ENCODE measurements around the gene MLST8.

MLST8 gene

DNA sequence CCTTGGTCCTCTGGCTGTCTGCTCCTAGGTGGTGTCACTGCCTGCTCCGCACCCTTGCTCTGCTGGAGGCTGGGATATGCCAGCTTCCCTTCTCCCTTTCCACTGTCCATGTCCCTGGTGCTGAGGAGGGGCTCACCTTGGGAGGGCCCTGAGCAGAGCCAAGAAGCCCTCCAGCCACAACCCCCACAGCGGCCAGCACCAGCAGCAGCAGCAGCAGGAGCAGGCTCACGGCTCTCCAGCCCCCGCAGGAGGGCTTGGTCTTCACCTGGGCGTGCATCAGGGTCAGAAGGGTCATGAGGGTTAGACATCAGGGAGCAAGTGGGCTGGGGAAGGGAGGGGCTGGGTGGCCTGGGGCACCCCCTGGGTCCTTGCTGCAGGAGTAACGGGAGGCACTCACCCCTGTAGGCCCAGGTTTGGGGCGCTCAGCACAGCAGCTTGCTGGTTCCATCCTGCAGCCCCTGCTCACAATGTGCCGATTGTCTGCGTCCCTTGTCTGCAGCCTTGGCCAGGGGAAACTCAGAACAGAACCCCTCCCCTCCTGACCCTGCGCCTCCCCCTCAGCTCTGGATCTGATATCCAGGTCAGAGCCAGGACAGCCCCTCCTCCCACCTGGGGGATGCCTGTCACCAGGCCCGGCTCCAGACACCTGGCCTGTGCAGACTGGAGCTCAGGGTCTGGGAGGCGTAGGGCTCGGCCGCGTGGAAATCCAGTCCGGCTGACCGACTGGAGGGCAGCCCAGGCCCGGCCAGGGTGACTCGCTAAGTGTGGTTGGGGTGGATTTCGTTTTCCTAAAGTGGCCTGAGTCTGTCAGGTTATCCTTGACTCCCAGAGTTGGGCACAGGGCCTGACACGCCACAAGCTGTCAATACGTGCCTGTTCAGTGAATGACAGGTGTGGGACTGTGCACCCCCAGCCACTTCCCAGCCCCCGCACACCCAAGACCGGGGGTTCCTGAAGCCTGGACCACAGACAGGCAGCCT lies 5.4 kb downstream of the MLST8 start, which contains the start of gene BRICD5:
Gene BRICD5 (minus strand): TSS at position 478 of the 980 bp plus-strand sequence. CDS start 30 bp downstream, at position 448.
- DNase-seq = no peak

DNA sequence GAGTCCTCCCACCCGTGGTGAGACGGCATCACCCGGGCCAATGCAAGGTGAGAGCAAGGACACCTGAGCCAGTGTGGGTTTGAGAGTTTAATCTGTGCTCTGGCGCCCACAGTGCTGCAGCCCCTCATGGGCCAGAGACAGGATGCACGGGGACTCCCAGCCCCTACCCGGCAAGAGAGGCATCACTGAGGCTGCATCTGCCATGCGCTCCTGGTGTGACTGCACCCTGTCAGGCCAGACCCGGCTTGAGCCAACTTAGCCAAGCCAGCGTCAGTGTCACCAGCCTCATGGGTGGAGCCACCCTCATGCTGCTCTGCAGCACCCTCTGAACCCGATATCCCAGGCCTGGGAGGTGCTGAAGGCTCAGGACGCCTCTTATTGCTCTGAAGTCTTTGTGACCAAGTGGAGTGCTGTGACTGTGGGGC lies 6.7 kb downstream of the MLST8 start:
- no peak for DNase-seq

DNA sequence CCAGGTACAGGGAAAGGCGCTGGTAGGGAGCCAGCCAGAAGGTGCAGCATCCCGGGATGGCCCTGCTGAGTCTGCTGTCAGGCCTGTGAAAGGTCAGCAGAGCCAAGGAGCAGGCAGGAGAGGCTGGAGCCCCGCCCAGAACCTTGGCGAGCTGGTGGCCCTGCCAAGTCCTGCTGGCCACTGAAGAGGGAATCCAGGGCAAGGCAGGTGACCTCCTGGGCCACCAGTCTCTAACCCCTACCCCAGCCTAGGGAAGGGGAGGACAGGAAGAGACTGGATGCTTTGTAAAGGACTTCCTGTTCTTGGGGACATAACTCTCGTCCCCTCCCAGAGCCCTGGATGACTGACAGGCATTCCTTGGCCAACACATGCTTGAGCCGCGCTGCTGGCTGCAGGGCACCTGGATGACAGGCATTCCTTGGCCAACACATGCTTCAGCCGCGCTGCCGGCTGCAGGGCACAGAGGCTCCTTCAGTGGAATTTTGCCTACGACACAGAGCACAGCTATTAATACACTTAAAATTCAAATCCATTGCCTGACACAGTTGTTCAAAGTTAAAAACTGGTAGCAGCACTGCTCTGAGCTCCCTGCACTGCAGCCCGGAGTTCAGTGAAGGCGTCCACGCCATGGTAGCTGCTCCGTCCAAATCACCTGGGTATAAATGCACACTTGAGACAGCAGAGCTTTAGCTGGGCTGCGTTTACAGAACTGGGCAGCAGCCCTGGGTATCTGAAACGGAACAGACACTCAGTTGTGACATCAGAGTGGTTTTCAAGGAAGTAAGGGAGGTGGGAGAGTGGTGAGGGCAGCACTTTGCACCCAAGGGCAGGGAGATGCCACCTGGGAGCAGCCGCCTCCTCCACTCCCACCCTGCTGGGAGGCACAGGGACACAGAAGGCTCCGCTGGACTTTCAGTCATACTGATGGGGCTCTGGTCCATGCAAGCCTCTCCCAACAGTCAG lies 7.4 kb downstream of the MLST8 start:
- no peak for DNase-seq

DNA sequence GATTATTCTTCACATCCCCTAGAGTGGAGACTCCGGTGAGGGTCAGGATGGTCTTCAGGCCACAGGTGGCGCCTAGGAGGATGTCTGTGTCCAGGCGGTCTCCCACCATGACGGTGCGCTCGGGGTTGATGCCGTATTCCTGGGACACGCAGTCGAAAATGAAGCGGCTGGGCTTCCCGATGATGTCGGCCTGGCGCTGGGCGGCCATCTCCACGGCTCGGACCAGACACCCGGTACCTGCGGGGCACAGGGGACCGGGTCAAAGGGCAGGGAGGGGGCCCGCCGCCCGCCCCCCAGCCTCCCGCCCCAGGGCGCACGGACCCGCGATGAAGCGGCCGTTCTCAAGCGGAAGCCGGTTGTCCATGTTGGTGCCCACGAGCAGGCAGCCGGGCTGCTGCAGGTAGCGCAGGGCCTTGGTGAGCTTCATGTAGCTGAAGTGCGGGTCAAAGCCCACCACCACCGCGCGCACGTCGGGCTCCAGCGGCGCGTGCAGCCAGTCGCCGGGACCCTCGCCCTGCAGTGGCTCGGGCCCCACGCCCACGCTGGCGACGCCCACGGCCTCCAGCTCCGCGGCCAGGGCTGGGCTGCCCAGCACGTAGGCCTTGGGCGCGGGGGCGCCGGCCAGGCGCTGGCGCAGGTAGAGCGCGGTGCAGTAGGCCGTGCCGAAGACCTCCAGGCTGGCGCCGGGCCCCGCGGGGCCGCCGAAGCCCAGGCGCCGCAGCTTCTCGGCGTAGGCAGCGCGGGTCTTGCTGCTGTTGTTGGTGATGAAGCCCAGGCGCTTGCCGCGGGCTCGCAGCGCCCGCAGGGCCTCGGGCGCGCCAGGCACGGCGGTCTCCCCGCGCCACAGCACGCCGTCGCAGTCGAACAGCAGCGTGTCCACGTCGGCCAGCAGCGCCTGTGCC lies 8.8 kb downstream of the MLST8 start:
- DNase-seq = no peak

DNA sequence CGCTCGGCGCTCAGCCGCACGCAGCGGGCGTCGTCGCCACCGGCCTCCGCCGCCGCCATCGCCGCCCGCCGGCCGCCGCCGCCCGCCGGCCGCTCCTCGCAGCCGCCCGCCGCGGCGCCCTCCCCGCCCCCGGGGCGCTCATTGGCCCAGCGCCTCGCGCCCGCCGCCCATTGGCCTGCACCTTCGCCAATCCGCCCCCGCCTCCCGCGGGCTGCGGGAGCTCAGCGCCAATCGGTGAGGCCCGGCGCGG lies 9.4 kb downstream of the MLST8 start, which contains the start of gene PGP:
Gene PGP (minus strand): TSS at position 122 of the 250 bp plus-strand sequence. CDS start 63 bp downstream, at position 59.
- no peak for DNase-seq

DNA sequence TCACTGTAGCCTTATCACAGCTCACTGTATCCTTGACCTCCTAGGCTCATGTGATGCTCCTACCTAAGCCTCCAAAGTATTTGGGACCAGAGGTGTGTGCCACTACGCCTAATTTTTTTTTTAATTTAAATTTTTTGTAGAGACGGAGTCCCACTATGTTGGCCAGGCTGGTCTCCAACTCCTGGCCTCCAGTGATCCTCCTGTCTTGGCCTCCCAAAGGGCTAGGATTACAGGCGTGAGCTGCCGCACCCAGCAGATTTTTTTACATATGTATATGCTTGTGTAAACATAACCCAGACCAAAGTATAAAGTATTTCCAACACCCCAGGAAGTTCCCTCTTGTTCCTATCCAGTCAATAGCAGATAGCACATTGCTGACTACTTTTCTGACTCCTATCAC lies 11.1 kb downstream of the MLST8 start:
- no peak for DNase-seq

DNA sequence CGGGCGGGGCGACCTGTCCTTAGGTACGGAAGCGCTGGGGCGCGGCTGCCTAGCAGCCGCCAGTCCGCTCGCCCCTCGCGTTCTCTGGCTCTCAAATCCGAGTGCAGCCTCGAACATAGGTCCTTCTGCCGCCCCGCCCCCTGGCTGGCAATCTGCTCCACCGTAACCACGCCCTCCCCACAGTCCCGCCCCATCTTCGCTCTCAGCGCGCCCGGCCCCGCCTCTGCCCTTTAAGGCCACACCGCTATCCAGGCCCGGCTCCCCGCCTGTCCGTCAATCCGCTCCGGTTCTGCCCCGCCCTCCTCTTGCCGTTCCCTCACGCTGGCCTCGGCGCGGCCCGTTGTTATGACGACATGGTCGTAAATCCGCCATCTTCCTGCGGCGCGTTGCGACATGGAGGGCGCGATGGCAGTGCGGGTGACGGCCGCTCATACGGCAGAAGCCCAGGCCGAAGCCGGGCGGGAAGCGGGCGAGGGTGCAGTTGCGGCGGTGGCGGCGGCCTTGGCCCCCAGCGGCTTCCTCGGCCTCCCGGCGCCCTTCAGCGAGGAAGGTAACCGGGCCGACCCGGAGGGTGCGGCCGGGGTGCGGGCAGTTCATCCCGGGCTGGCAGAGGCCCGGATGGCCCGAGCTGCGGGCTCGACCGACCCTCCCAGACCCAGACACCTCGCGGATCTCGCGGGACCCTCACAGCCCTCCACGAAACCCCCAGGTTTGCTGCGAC lies 18.1 kb downstream of the MLST8 start, which contains the start of gene E4F1:
Gene E4F1 (plus strand): TSS at position 371 of the 721 bp plus-strand sequence. CDS start 23 bp downstream, at position 394.
- DNase-seq = peak; percentile 99 to 100

DNA sequence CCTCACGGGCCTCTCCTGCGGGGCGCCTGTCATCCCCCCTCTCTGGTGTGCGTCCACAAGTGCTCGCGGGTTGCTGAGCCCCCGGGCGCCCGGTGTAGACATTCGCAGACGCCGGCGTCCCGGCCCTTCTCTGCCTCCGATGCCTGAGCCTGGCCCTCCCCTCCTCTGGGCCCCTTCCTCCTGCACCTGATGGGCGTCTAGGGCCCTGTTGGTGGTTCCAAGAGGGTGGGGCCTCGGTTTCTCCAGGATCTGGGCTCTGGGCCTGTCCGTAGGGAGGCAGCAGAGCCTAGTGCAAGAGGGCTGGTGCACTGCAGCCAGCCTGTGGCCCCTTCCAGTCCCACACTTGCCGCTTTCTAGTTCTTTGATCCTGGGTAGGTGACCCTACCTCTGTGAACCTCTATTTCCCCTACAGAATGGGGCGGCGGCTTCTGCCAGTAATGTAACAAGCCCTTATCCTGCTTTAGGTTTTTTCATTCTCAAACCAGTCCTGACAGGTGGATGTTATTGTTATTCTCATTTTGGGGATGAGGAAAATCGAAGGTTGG lies 18.8 kb downstream of the MLST8 start:
- no peak for DNase-seq

DNA sequence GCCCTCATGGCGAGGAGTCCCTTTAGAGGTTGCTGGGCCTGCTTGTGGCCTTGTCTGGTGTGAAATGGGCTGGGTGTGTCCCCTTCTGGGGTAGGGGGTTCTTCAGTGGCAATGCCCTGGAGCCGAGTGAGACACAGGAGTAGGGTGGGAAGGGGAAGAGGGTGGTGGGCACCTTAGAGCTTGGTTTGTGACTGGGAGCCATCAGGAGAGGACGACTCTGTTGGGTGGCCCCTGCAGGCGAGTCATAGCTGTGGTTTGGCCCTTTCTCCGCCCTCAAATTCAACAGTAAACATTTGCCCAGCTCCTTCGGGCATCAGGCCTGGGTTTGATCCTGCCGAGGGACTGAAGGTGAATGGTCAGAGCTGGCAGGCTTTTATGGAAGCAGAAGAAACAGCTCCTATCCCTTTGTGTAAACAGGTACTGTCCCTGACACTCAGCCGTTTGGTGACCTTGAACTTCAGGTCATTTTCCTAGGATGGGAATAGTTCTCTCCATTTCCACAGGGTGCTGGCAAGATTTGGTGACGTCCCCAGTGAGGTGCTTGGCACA lies 21.1 kb downstream of the MLST8 start:
- DNase-seq = no peak

DNA sequence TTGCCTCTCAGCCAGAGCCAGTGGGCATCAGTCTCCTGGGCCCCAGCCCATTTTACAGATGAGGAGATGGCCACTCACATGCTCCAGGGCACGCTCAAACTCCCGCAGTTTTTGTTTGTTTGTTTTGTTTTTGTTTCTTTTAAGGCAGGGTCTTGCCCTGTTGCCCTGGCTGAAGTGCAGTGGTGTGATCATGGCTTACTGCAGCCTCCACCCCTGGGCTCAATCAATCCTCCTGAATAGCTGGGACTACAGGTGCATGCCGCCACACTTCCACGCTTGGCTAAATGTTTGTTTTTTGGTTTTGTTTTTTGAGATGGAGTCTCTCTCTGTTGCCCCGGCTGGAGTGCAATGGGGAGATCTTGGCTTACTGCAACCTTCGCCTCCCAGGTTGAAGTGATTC lies 21.7 kb downstream of the MLST8 start:
- DNase-seq = no peak

DNA sequence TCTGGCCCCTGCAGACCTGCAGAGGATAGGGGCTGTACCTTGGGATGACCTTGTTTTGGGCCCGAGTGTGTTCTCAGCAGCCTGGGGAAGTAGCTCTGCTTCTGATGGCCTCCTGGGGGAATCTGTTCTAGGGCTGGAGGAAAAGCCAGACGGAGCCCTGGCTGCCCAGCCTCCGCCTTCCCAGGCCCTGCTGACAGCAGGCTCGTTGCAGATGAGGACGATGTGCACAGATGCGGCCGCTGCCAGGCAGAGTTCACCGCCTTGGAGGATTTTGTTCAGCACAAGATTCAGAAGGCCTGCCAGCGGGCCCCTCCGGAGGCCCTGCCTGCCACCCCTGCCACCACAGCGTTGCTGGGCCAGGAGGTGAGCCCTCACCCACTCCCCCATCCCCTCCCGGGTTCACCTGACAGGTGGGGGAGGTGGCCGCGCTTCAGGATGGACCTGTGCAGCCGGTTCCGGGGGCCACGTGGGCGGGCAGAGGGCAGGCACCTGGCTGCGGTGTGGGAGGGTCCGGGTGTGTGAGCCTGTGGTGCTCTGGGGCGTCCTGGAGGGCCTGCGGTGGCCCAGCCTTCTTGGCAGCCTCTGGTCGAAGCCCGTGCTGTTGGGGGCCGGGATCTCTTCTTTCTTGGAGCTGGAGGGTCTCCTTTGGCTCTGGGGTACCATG lies 23.0 kb downstream of the MLST8 start:
- no peak for DNase-seq

DNA sequence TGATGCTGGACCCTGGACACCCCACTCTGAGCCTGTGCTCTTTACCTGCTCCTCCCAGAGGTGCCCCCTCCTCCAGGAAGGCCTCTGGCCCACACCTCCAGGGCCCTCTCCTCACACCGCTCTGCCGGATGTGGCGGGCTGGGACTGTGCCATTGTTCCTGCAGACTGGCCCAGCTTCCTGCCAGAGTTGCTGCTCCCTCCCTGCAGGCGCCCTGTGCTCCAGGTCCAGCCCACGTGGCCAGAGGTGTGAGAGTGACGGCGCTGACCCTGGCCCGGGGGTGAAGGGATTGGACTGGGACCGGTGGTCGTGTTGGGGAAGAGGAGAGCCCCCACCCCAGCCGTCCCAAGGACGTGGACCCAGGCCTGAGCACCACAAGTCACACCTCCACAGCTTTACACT lies 23.8 kb downstream of the MLST8 start:
- DNase-seq = no peak

DNA sequence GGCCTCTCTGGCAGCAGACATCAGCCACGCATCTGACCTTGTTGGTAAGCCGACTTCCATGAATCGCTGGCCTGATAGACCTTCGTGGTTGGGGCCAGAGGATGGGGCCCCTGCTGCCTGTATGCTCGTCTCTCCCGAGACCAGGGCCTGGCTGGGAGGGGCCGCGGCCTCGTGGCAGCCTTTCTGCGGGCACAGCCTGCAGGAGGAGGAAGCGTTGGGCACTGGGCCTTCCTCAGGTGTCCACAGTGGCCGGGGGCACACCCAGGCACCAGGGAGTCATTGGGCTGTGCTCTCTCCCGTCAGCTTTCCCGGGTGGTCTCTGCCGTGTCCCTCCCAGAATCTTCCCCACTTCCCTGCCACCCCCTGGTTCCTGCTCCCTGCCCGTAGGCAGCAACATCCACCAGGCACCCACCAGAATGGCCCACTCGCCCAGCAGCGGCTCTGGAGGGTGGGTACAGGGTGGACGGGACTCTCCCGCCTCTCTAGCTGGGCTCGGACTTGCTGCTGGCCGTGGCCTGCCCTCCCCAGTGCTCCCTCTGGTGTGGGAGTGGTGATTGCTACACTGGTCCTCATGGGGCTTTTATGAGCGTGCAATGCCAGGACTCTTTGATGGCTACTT lies 24.5 kb downstream of the MLST8 start:
- no peak for DNase-seq

DNA sequence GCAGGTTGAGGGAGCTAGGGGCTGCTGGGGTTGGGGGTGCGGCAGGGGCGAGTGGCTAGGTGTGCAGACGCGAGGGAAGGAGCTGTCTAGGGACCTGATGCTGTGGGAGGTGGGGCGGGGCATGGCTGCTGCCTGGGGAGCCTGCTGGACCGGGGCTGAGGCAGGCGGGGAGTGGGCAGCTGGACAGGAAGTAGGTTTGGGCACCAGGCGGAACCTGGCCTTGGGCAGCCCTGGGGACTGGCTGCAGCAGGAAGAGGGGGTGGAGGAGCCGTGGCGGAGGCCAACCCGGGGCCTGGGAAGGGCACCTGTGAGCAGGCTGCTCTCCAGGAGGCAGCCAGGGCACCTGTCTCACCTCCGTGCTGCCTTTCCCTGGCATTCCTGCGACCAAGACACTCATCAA lies 25.1 kb downstream of the MLST8 start:
- DNase-seq = no peak

DNA sequence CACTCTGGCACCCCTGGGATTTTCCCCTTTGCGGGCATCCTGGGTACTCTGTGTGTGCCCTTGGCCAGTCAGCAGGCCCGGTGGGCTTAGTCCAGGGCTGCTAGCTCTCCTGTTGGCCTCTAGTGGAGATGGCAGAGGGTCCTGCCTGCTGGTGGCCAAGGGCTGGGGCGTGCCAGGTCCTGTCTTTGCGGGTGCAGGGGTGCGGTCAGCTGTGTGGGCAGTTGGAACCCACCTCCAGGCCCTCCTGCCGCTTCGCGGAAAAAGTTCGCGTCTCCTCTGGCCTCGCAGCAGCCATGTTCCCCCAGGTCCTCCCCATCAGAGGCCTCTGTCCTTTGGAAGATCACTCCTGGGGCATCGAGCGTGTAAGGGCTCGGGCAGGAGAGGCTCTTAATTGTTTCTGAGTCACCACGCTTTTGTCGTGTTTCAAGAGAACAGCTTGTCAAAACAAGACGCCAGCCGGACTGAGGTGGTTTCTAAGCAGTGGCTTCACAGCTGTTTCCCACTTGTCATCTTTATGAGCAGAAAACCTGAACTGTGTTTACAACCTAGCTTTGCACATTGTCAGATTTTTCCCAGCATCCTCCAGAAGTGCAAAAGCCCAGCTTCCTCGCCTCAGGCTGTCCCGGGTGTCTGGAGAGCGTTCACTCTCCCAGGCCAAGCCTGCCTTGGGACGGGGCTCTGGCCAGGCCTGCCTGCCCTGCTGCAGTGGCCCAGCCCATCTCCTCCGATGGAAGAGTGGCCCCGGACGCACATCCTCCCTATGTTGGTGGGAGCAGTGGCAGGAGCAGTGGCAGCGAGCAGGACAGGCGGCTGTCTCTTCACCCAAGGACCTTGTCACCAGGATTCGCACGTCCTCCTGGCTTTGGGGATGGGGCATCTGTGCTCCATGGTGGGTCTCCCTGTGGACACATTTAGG lies 26.0 kb downstream of the MLST8 start:
- DNase-seq = no peak

DNA sequence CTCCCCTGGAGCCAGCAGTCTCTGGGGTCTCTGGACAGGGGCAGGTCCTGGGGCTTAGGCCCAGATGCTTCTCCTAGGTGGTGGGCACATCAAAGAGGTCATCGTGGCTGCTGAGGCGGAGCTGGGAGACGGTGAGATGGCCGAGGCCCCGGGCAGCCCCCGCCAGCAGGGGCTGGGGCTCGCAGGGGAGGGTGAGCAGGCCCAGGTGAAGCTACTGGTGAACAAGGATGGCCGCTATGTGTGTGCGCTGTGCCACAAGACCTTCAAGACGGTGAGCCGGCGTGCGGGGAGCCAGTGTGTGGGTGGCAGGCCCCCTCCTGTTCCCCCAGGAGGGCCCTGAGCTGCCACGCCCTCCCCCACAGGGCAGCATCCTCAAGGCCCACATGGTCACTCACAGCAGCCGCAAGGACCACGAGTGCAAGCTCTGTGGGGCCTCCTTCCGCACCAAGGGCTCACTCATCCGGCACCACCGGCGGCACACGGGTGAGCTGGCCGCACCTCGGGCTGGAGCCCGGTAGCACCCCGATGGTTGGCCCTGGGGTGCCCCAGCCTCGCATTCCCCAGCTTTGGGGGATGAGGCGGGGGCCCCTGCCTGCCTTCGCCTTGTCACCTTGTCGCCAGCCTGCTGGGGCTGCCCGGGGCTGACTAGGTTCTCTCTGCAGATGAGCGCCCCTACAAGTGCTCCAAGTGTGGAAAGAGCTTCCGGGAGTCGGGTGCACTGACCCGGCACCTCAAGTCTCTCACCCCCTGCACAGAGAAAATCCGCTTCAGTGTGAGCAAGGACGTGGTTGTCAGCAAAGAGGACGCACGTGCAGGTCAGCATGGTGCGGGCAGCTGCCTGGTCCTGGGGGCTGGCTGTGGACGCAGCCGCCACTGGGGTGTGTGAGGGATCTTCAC lies 27.1 kb downstream of the MLST8 start:
- DNase-seq = no peak

DNA sequence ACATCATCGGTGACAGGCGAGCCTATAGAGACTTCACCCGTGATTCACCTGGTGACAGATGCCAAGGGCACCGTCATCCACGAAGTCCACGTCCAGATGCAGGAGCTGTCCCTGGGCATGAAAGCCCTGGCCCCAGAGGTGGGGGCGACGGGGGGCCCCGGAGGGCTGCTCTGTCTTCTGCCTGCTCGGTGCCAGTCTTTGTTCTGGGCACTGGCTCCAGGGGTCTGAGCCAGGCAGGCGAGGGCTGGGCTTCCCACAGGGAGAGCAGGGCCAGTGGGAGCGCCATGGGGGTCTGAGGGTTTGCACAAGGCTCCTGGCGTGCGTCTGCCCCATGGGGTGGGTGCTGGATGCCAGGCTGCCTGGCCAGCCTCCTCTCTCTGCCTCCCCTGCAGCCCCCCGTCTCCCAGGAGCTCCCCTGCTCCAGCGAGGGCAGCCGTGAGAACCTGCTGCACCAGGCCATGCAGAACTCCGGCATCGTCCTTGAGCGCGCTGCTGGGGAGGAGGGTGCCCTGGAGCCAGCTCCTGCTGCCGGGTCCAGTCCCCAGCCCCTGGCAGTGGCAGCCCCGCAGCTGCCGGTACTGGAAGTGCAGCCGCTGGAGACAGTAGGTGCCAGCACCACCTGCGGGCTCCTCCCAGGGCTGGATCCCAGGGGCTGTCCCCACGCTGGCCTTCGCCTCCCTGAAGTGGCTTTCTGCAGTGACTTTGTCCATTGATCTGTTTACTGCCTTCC lies 28.0 kb downstream of the MLST8 start:
- no peak for DNase-seq

Measured in NCI-H1930 (cell line).